Upper lobe of left lung (tissue), 6 donors: ENCODE measurements around the gene MUC13. TPM values are rescaled to one million over a fixed set of nuclear protein-coding genes. Genes with fewer than 3 reads are reported as not detected.
"Not testable (repeated sequence)": the region's sequence is repeated elsewhere in the genome, so short reads cannot be mapped to it uniquely, and the experiment has no call there.

Experiments used
- ATAC-seq, 2 donors: fragments of 200-7000 bp; cut with Tn5 transposase; one replicate each; pipeline ENCODE4 v1.9.1; 2022; ENCODE audit warnings: mild to moderate bottlenecking in 2 of 2, moderate library complexity in 2 of 2; ENCODE audit not compliant: low FRiP score in 2 of 2
- DNase-seq, 2 donors: peaks; one replicate each; pipeline ENCODE4 v3.0.0-alpha.2; 2019 to 2020
- H3K27ac ChIP-seq, 4 donors: fragments of 200-600 bp; sonication (generic); one replicate each; pipeline ENCODE4 v1.5.1; 2016 to 2019
- H3K27me3 ChIP-seq, 4 donors: fragments of 200-600 bp; sonication (generic); one replicate each; pipeline ENCODE4 v1.5.1; 2017 to 2019
- H3K36me3 ChIP-seq, 4 donors: fragments of 200-600 bp; sonication (generic); one replicate each; pipeline ENCODE4 v1.5.1; 2016 to 2019
- H3K4me1 ChIP-seq, 4 donors: fragments of 200-600 bp; sonication (generic); one replicate each; pipeline ENCODE4 v1.5.1; 2018 to 2019
- H3K4me3 ChIP-seq, 4 donors: fragments of 200-600 bp; sonication (generic); one replicate each; pipeline ENCODE4 v1.5.1; 2017 to 2019; ENCODE audit warnings: mild to moderate bottlenecking in 2 of 4, moderate library complexity in 1 of 4
- H3K9me3 ChIP-seq, 4 donors: fragments of 200-600 bp; sonication (generic); one replicate each; pipeline ENCODE4 v1.5.1; 2018 to 2019
- CTCF ChIP-seq, 6 experiments: fragments of 450-650 bp in 4 of 6; fragments of 200-600 bp in 2 of 6; sonication (generic) in 2 of 6; IDR thresholded peaks; one replicate each; pipeline ENCODE4 v1.5.1; 2016 to 2019; ENCODE audit warnings: antibody characterized with exemption in 6 of 6
- EP300 ChIP-seq, 4 donors: sonication (generic); formaldehyde crosslinking; IDR thresholded peaks; one replicate each; pipeline ENCODE4 v1.5.1; 2017; ENCODE audit warnings: antibody characterized with exemption in 4 of 4, control low read depth in 2 of 4
- POLR2A ChIP-seq, 4 donors: fragments of 450-650 bp; IDR thresholded peaks; one replicate each; pipeline ENCODE4 v1.5.1; 2016 to 2017; ENCODE audit warnings: antibody characterized with exemption in 4 of 4, mild to moderate bottlenecking in 2 of 4
- POLR2AphosphoS5 ChIP-seq, 2 donors: sonication (generic); formaldehyde crosslinking; IDR thresholded peaks; one replicate each; pipeline ENCODE4 v1.5.1; 2017; ENCODE audit warnings: antibody characterized with exemption in 2 of 2
- WGBS, 2 donors: methylation state at CpG; one replicate each; pipeline ENCODE4 v1.1.5; 2017 to 2018; 5-methylcytosine and 5-hydroxymethylcytosine counted together
- total RNA-seq, 6 donors: library from RNA; depleted of rRNA in 4 of 6; stranded (reverse); fragments of >200 nt in 4 of 6; gene quantifications; one replicate each; pipeline versions ENCODE4 v1.1.0 to v1.2.1, GENCODE V29; 2016 to 2021
- donor health status: DM: no; HTN: no; CAD: no; lungs with moderate emphysema.
- donor health status: DM: no; HTN: yes; CAD: no; lungs with severe emphysema.

The MUC13 gene
- total RNA-seq, 6 donors from 2014 or later: 0.15 to 3.6 (median 0.24) TPM; not detected in 2

GRCh38 chr3:124963755-124964154 is 29.2 kb upstream of the MUC13 start:
- no peak for ATAC-seq
- 22 to 39% methylated on average over 3 of the region's 3 CpGs for WGBS, 2 donors

GRCh38 chr3:124962403-124962940 is 27.9 kb upstream of the MUC13 start:
- no peak for DNase-seq
- Histone ChIP-seq H3K36me3 (peaks cover 0 to 2% (median 0%) of the 10 kb centered on the region in 4 donors), H3K27me3 (no peaks in the 10 kb centered on the region), H3K27ac (no peak overlapping the region), H3K9me3 (no peaks in the 10 kb centered on the region), H3K4me3 (no peak overlapping the region), H3K4me1 (peaks cover 0 to 6% (median 3%) of the 10 kb centered on the region in 4 donors)
- WGBS, 2 donors: 94 to 97% methylated on average over 2 of the region's 2 CpGs
- no peak for ATAC-seq
- TF ChIP-seq POLR2AphosphoS5 (IDR thresholded peaks at IDR 0.05) (no peak), EP300 (IDR thresholded peaks at IDR 0.05) (no peak), POLR2A (IDR thresholded peaks at IDR 0.05) (no peak), CTCF (IDR thresholded peaks at IDR 0.05) (no peak)

More at GRCh38 chr3:124963755-124964154, 29.2 kb upstream of the MUC13 start:
- H3K9me3 ChIP-seq: no peaks in the 10 kb centered on the region
- H3K4me3 ChIP-seq: no peak overlapping the region
- peaks cover 0 to 6% (median 3%) of the 10 kb centered on the region in 4 donors for H3K4me1 ChIP-seq
- peaks cover 0 to 14% (median 0%) of the 10 kb centered on the region in 4 donors for H3K36me3 ChIP-seq
- H3K27me3 ChIP-seq: no peaks in the 10 kb centered on the region
- TF ChIP-seq POLR2AphosphoS5 (IDR thresholded peaks at IDR 0.05): no peak
- no peak for TF ChIP-seq POLR2A (IDR thresholded peaks at IDR 0.05)
- no peak for TF ChIP-seq EP300 (IDR thresholded peaks at IDR 0.05)
- no peak for TF ChIP-seq CTCF (IDR thresholded peaks at IDR 0.05)
- no peak for DNase-seq
- no peak overlapping the region for H3K27ac ChIP-seq

GRCh38 chr3:124960698-124961097 is 26.1 kb upstream of the MUC13 start:
- ATAC-seq: no peak
- no peak for DNase-seq
- Histone ChIP-seq H3K27ac (no peak overlapping the region), H3K4me3 (no peak overlapping the region), H3K4me1 (peaks cover 0 to 4% (median 0%) of the 10 kb centered on the region in 4 donors), H3K27me3 (no peaks in the 10 kb centered on the region), H3K9me3 (no peaks in the 10 kb centered on the region), H3K36me3 (no peaks in the 10 kb centered on the region)
- no peak for TF ChIP-seq POLR2A (IDR thresholded peaks at IDR 0.05)
- no peak for TF ChIP-seq POLR2AphosphoS5 (IDR thresholded peaks at IDR 0.05)
- TF ChIP-seq CTCF (IDR thresholded peaks at IDR 0.05): no peak
- TF ChIP-seq EP300 (IDR thresholded peaks at IDR 0.05): no peak
- 69 to 87% methylated on average over 5 of the region's 5 CpGs for WGBS, 2 donors

GRCh38 chr3:124960105-124960504 is 25.6 kb upstream of the MUC13 start:
- H3K9me3 ChIP-seq: no peaks in the 10 kb centered on the region
- no peak for DNase-seq
- WGBS, 2 donors: 66% methylated on average over 3 of the region's 3 CpGs
- H3K4me1 ChIP-seq: no peaks in the 10 kb centered on the region
- no peaks in the 10 kb centered on the region for H3K27me3 ChIP-seq
- no peak overlapping the region for H3K27ac ChIP-seq
- TF ChIP-seq POLR2AphosphoS5 (IDR thresholded peaks at IDR 0.05) (no peak), POLR2A (IDR thresholded peaks at IDR 0.05) (no peak), CTCF (IDR thresholded peaks at IDR 0.05) (no peak), EP300 (IDR thresholded peaks at IDR 0.05) (no peak)
- no peak overlapping the region for H3K4me3 ChIP-seq
- no peak for ATAC-seq
- no peaks in the 10 kb centered on the region for H3K36me3 ChIP-seq

GRCh38 chr3:124957951-124958350 is 23.4 kb upstream of the MUC13 start:
- H3K4me1 ChIP-seq, ATAC-seq, DNase-seq, H3K4me3 ChIP-seq, H3K27me3 ChIP-seq, H3K27ac ChIP-seq, H3K36me3 ChIP-seq, H3K9me3 ChIP-seq: not testable (repeated sequence)
- WGBS, 2 donors: 88 to 98% methylated on average over 4 of the region's 4 CpGs
